ENCODE results near the gene GSTO2. TPM values are rescaled to one million over a fixed set of nuclear protein-coding genes. Genes with fewer than 3 reads are reported as not detected.
A peak's percentile ranks its signal among the peaks of the same experiment; 100 is the strongest.

The GSTO2 gene
- total and polyA plus RNA-seq, 2 donors (not counting 1 experiment from before 2014, with no cell fraction given): 2.9 to 3.1 TPM

- peak overlapping the region; percentile 22 for H3K27ac ChIP-seq (ENCODE audit: insufficient read depth, low read length)
- no peaks in the 10 kb centered on the region for H3K79me2 ChIP-seq (ENCODE audit: control insufficient read depth, insufficient read depth, low read length)
- no peak overlapping the region for H3K4me3 ChIP-seq (replicated peaks in 1 of 4; ENCODE audit: control extremely low read depth in 1 of 4, insufficient read depth in 1 of 4, low read depth in 3 of 4, low read length in 4 of 4)
- peak overlapping the region; percentile 27 for H3K9ac ChIP-seq (ENCODE audit: insufficient read depth, low read length)
- no peaks in the 10 kb centered on the region for H3K36me3 ChIP-seq (ENCODE audit: control insufficient read depth, insufficient read depth, low read length)
- TF ChIP-seq EZH2 (IDR thresholded peaks at IDR 0.05; ENCODE audit: low read length, missing control alignments) (no peak), CTCF (conservative IDR thresholded peaks at IDR 0.05 in 1 of 2, IDR thresholded peaks at IDR 0.05 in 1 of 2; ENCODE audit: low read depth in 1 of 2, low read length in 2 of 2) (peak in 1 of 2 donors; percentile 4)
- H3K4me1 ChIP-seq (ENCODE audit: control insufficient read depth, extremely low read depth, insufficient read depth, low read length): peaks cover 14% of the 10 kb centered on the region
- H2AFZ ChIP-seq (ENCODE audit: low read length): no peak overlapping the region
- H3K4me2 ChIP-seq (ENCODE audit: extremely low read depth, insufficient read depth, low read length): peak overlapping the region; percentile 73
- peak in 1 of 2 donors; percentile 9 for DNase-seq (ENCODE audit: low read depth in 2 of 2)
- H4K20me1 ChIP-seq (ENCODE audit: control insufficient read depth, extremely low read depth, insufficient read depth, low read length): no peaks in the 10 kb centered on the region
- H3K9me3 ChIP-seq (ENCODE audit: control insufficient read depth, insufficient read depth, low read depth, low read length): no peaks in the 10 kb centered on the region
- H3K27me3 ChIP-seq (ENCODE audit: control insufficient read depth, insufficient read depth, low read length): no peaks in the 10 kb centered on the region
Measured at GRCh38 chr10:104273899-104274575, 5.1 kb downstream of the GSTO2 start.

- Histone ChIP-seq H3K27ac (ENCODE audit: insufficient read depth, low read length) (no peak overlapping the region), H2AFZ (ENCODE audit: low read length) (peak overlapping the region; percentile 84), H3K79me2 (ENCODE audit: control insufficient read depth, insufficient read depth, low read length) (no peaks in the 10 kb centered on the region), H3K4me2 (ENCODE audit: extremely low read depth, insufficient read depth, low read length) (peak overlapping the region; percentile 73), H3K9ac (ENCODE audit: insufficient read depth, low read length) (peak overlapping the region; percentile 27), H3K4me3 (replicated peaks in 1 of 4; ENCODE audit: control extremely low read depth in 1 of 4, insufficient read depth in 1 of 4, low read depth in 3 of 4, low read length in 4 of 4) (peak overlapping the region; percentile 25 to 52 (median 36)), H3K9me3 (ENCODE audit: control insufficient read depth, insufficient read depth, low read depth, low read length) (no peaks in the 10 kb centered on the region), H3K36me3 (ENCODE audit: control insufficient read depth, insufficient read depth, low read length) (no peaks in the 10 kb centered on the region), H4K20me1 (ENCODE audit: control insufficient read depth, extremely low read depth, insufficient read depth, low read length) (no peaks in the 10 kb centered on the region), H3K4me1 (ENCODE audit: control insufficient read depth, extremely low read depth, insufficient read depth, low read length) (peaks cover 14% of the 10 kb centered on the region), H3K27me3 (ENCODE audit: control insufficient read depth, insufficient read depth, low read length) (no peaks in the 10 kb centered on the region)
- peak; percentile 81 to 91 for TF ChIP-seq CTCF (conservative IDR thresholded peaks at IDR 0.05 in 1 of 2, IDR thresholded peaks at IDR 0.05 in 1 of 2; ENCODE audit: low read depth in 1 of 2, low read length in 2 of 2)
- TF ChIP-seq EZH2 (IDR thresholded peaks at IDR 0.05; ENCODE audit: low read length, missing control alignments): no peak
- DNase-seq (ENCODE audit: low read depth in 2 of 2): peak in 1 of 2 donors; percentile 49
Measured at GRCh38 chr10:104274762-104275721, 6.1 kb downstream of the GSTO2 start.

GRCh38 chr10:104276192-104276591, 7.2 kb downstream of the GSTO2 start:
- Histone ChIP-seq H4K20me1 (ENCODE audit: control insufficient read depth, extremely low read depth, insufficient read depth, low read length) (no peaks in the 10 kb centered on the region), H3K79me2 (ENCODE audit: control insufficient read depth, insufficient read depth, low read length) (no peaks in the 10 kb centered on the region), H2AFZ (ENCODE audit: low read length) (no peak overlapping the region), H3K9me3 (ENCODE audit: control insufficient read depth, insufficient read depth, low read depth, low read length) (no peaks in the 10 kb centered on the region), H3K27me3 (ENCODE audit: control insufficient read depth, insufficient read depth, low read length) (no peaks in the 10 kb centered on the region), H3K4me2 (ENCODE audit: extremely low read depth, insufficient read depth, low read length) (no peak overlapping the region), H3K4me1 (ENCODE audit: control insufficient read depth, extremely low read depth, insufficient read depth, low read length) (peaks cover 14% of the 10 kb centered on the region), H3K36me3 (ENCODE audit: control insufficient read depth, insufficient read depth, low read length) (no peaks in the 10 kb centered on the region), H3K9ac (ENCODE audit: insufficient read depth, low read length) (no peak overlapping the region), H3K27ac (ENCODE audit: insufficient read depth, low read length) (no peak overlapping the region), H3K4me3 (replicated peaks in 1 of 4; ENCODE audit: control extremely low read depth in 1 of 4, insufficient read depth in 1 of 4, low read depth in 3 of 4, low read length in 4 of 4) (no peak overlapping the region)
- no peak for DNase-seq (ENCODE audit: low read depth in 2 of 2)
- TF ChIP-seq EZH2 (IDR thresholded peaks at IDR 0.05; ENCODE audit: low read length, missing control alignments): no peak
- no peak for TF ChIP-seq CTCF (conservative IDR thresholded peaks at IDR 0.05 in 1 of 2, IDR thresholded peaks at IDR 0.05 in 1 of 2; ENCODE audit: low read depth in 1 of 2, low read length in 2 of 2)

Data from fibroblast of lung (primary cell).